Stimulated activated effector memory CD8-positive, alpha-beta T cell treated with anti-CD3 and anti-CD28 coated beads, Interleukin-12 subunit alpha, Interleukin-12 subunit beta, amount 100 ng/mL, for 72 hours (primary cell): ENCODE results near the gene ASAH2.

ENCODE experiments used
- ATAC-seq: fragments of 150-1000 bp; cut with Tn5 transposase; 2 replicates; pipeline ENCODE4 v1.10.0; 2021
- DNase-seq, 2 donors: peaks; one replicate each; pipeline ENCODE4 v3.0.0; 2021 to 2022; ENCODE audit warnings: low spot score in 2 of 2
- H3K27ac Mint-ChIP-seq: one replicate; pipeline ENCODE4 v1.8.0; 2022; ENCODE audit warnings: mild to moderate bottlenecking, mixed read lengths
- H3K36me3 Mint-ChIP-seq: one replicate; pipeline ENCODE4 v1.8.0; 2022; ENCODE audit warnings: mild to moderate bottlenecking, mixed read lengths
- H3K4me1 Mint-ChIP-seq: one replicate; pipeline ENCODE4 v1.8.0; 2022; ENCODE audit warnings: mixed read lengths
- H3K4me3 Mint-ChIP-seq: one replicate; pipeline ENCODE4 v1.8.0; 2022; ENCODE audit warnings: mild to moderate bottlenecking, mixed read lengths
- H3K9me3 Mint-ChIP-seq: one replicate; pipeline ENCODE4 v1.8.0; 2022; ENCODE audit warnings: mixed read lengths

ASAH2 gene

GRCh38 chr10:50231515-50232260, 19.6 kb downstream of the ASAH2 start:
- Mint-ChIP-seq H3K36me3 (no peaks in the 10 kb centered on the region), H3K9me3 (no peaks in the 10 kb centered on the region), H3K4me3 (no peak overlapping the region), H3K4me1 (no peaks in the 10 kb centered on the region), H3K27ac (no peak overlapping the region)
- ATAC-seq (no peak), DNase-seq (no peak)

- no peak overlapping the region for H3K4me3 Mint-ChIP-seq
- no peaks in the 10 kb centered on the region for H3K9me3 Mint-ChIP-seq
- ATAC-seq (no peak), DNase-seq (no peak)
- H3K4me1 Mint-ChIP-seq = no peaks in the 10 kb centered on the region
- no peak overlapping the region for H3K27ac Mint-ChIP-seq
- H3K36me3 Mint-ChIP-seq = no peaks in the 10 kb centered on the region
Measured at GRCh38 chr10:50229460-50229859, 21.9 kb downstream of the ASAH2 start.

- no peak for ATAC-seq
- Mint-ChIP-seq H3K27ac (no peak overlapping the region), H3K36me3 (no peaks in the 10 kb centered on the region), H3K4me1 (no peaks in the 10 kb centered on the region), H3K9me3 (no peaks in the 10 kb centered on the region), H3K4me3 (no peak overlapping the region)
- DNase-seq = no peak
Measured at GRCh38 chr10:50228672-50229071, 22.6 kb downstream of the ASAH2 start.

GRCh38 chr10:50226610-50227009, 24.7 kb downstream of the ASAH2 start:
- Mint-ChIP-seq H3K9me3 (no peaks in the 10 kb centered on the region), H3K36me3 (no peaks in the 10 kb centered on the region), H3K4me1 (no peaks in the 10 kb centered on the region), H3K4me3 (no peak overlapping the region), H3K27ac (no peak overlapping the region)
- DNase-seq (no peak), ATAC-seq (no peak)

- Mint-ChIP-seq H3K4me3 (no peak overlapping the region), H3K27ac (no peak overlapping the region), H3K9me3 (no peaks in the 10 kb centered on the region), H3K36me3 (no peaks in the 10 kb centered on the region), H3K4me1 (no peaks in the 10 kb centered on the region)
- ATAC-seq (peak; percentile 95), DNase-seq (peak in 1 of 2 donors; percentile 52)
Measured at GRCh38 chr10:50224330-50224952, 26.9 kb downstream of the ASAH2 start.

GRCh38 chr10:50222199-50222598, 29.1 kb downstream of the ASAH2 start:
- Mint-ChIP-seq H3K36me3 (no peaks in the 10 kb centered on the region), H3K27ac (no peak overlapping the region)

GRCh38 chr10:50221470-50221869, 29.8 kb downstream of the ASAH2 start:
- H3K4me3 Mint-ChIP-seq = no peak overlapping the region
- H3K9me3 Mint-ChIP-seq = no peaks in the 10 kb centered on the region
- H3K27ac Mint-ChIP-seq = no peak overlapping the region
- no peak for ATAC-seq
- no peaks in the 10 kb centered on the region for H3K4me1 Mint-ChIP-seq
- H3K36me3 Mint-ChIP-seq = no peaks in the 10 kb centered on the region
- no peak for DNase-seq

More at GRCh38 chr10:50222199-50222598, 29.1 kb downstream of the ASAH2 start:
- H3K4me3 Mint-ChIP-seq = no peak overlapping the region
- no peak for DNase-seq
- no peaks in the 10 kb centered on the region for H3K9me3 Mint-ChIP-seq
- H3K4me1 Mint-ChIP-seq = no peaks in the 10 kb centered on the region
- ATAC-seq = no peak

GRCh38 chr10:50219646-50220045, 31.7 kb downstream of the ASAH2 start:
- H3K36me3 Mint-ChIP-seq = no peaks in the 10 kb centered on the region
- no peaks in the 10 kb centered on the region for H3K4me1 Mint-ChIP-seq
- no peak overlapping the region for H3K27ac Mint-ChIP-seq
- ATAC-seq (no peak), DNase-seq (no peak)
- no peak overlapping the region for H3K4me3 Mint-ChIP-seq
- H3K9me3 Mint-ChIP-seq = no peaks in the 10 kb centered on the region

GRCh38 chr10:50219200-50219599, 32.1 kb downstream of the ASAH2 start:
- no peaks in the 10 kb centered on the region for H3K36me3 Mint-ChIP-seq
- H3K9me3 Mint-ChIP-seq = no peaks in the 10 kb centered on the region
- H3K27ac Mint-ChIP-seq = no peak overlapping the region
- H3K4me3 Mint-ChIP-seq = no peak overlapping the region
- no peaks in the 10 kb centered on the region for H3K4me1 Mint-ChIP-seq
- DNase-seq = no peak
- ATAC-seq = no peak

- no peaks in the 10 kb centered on the region for H3K9me3 Mint-ChIP-seq
- no peak overlapping the region for H3K4me3 Mint-ChIP-seq
- ATAC-seq = no peak
- H3K36me3 Mint-ChIP-seq = no peaks in the 10 kb centered on the region
- DNase-seq = no peak
- no peaks in the 10 kb centered on the region for H3K4me1 Mint-ChIP-seq
- no peak overlapping the region for H3K27ac Mint-ChIP-seq
Measured at GRCh38 chr10:50216894-50217293, 34.4 kb downstream of the ASAH2 start.

- H3K36me3 Mint-ChIP-seq = no peaks in the 10 kb centered on the region
- H3K9me3 Mint-ChIP-seq = no peaks in the 10 kb centered on the region
- H3K27ac Mint-ChIP-seq = no peak overlapping the region
- no peak overlapping the region for H3K4me3 Mint-ChIP-seq
- DNase-seq (no peak), ATAC-seq (no peak)
- no peaks in the 10 kb centered on the region for H3K4me1 Mint-ChIP-seq
Measured at GRCh38 chr10:50216418-50216817, 34.9 kb downstream of the ASAH2 start.

- Mint-ChIP-seq H3K27ac (no peak overlapping the region), H3K4me1 (peaks cover 6% of the 10 kb centered on the region)
- ATAC-seq = no peak
Measured at GRCh38 chr10:50211670-50212069, 39.6 kb downstream of the ASAH2 start.

GRCh38 chr10:50210876-50211275, 40.4 kb downstream of the ASAH2 start:
- Mint-ChIP-seq H3K27ac (no peak overlapping the region), H3K36me3 (no peaks in the 10 kb centered on the region), H3K4me3 (no peak overlapping the region), H3K4me1 (peaks cover 6% of the 10 kb centered on the region), H3K9me3 (no peaks in the 10 kb centered on the region)
- ATAC-seq = peak; percentile 97
- no peak for DNase-seq

More at GRCh38 chr10:50211670-50212069, 39.6 kb downstream of the ASAH2 start:
- no peaks in the 10 kb centered on the region for H3K36me3 Mint-ChIP-seq
- no peak overlapping the region for H3K4me3 Mint-ChIP-seq
- DNase-seq = no peak
- no peaks in the 10 kb centered on the region for H3K9me3 Mint-ChIP-seq
